Parathyroid adenoma (tissue), 2 donors: Measurements from ENCODE around the gene PSEN1.

ENCODE experiments used
- H2AFZ ChIP-seq: fragments of 300-600 bp; sonication (generic); one replicate; pipeline ENCODE4 v1.7.0; 2017; ENCODE audit warnings: antibody characterized with exemption, mild to moderate bottlenecking
- H3K27ac ChIP-seq: fragments of 300-600 bp; sonication (generic); one replicate; pipeline ENCODE4 v1.7.0; 2017
- H3K27me3 ChIP-seq: fragments of 300-600 bp; sonication (generic); one replicate; pipeline ENCODE4 v1.7.0; 2017; ENCODE audit warnings: low read length; ENCODE audit not compliant: control insufficient read depth, insufficient read depth
- H3K36me3 ChIP-seq: fragments of 300-600 bp; sonication (generic); one replicate; pipeline ENCODE4 v1.7.0; 2017; ENCODE audit warnings: low read length; ENCODE audit not compliant: control insufficient read depth, insufficient read depth
- H3K4me1 ChIP-seq: fragments of 300-600 bp; sonication (generic); one replicate; pipeline ENCODE4 v1.7.0; 2017; ENCODE audit warnings: control low read depth
- H3K4me2 ChIP-seq: fragments of 300-600 bp; sonication (generic); one replicate; pipeline ENCODE4 v1.7.0; 2017; ENCODE audit warnings: low read length
- H3K4me3 ChIP-seq: fragments of 300-600 bp; sonication (generic); one replicate; pipeline ENCODE4 v1.7.0; 2017; ENCODE audit warnings: low read depth, low read length
- H3K79me2 ChIP-seq: fragments of 300-600 bp; sonication (generic); one replicate; pipeline ENCODE4 v1.7.0; 2017; ENCODE audit warnings: control low read depth
- H3K9ac ChIP-seq: fragments of 300-600 bp; sonication (generic); one replicate; pipeline ENCODE4 v1.7.0; 2017; ENCODE audit warnings: mild to moderate bottlenecking
- H3K9me3 ChIP-seq: fragments of 300-600 bp; sonication (generic); one replicate; pipeline ENCODE4 v1.7.0; 2017; ENCODE audit warnings: low read length; ENCODE audit not compliant: control insufficient read depth
- CTCF ChIP-seq: fragments of 300-600 bp; sonication (generic); IDR thresholded peaks from one replicate; pipeline ENCODE4 v1.7.0; 2017; ENCODE audit warnings: antibody characterized with exemption, mild to moderate bottlenecking
- donor health status: primary hyperparathyroidism.

Gene PSEN1

DNA sequence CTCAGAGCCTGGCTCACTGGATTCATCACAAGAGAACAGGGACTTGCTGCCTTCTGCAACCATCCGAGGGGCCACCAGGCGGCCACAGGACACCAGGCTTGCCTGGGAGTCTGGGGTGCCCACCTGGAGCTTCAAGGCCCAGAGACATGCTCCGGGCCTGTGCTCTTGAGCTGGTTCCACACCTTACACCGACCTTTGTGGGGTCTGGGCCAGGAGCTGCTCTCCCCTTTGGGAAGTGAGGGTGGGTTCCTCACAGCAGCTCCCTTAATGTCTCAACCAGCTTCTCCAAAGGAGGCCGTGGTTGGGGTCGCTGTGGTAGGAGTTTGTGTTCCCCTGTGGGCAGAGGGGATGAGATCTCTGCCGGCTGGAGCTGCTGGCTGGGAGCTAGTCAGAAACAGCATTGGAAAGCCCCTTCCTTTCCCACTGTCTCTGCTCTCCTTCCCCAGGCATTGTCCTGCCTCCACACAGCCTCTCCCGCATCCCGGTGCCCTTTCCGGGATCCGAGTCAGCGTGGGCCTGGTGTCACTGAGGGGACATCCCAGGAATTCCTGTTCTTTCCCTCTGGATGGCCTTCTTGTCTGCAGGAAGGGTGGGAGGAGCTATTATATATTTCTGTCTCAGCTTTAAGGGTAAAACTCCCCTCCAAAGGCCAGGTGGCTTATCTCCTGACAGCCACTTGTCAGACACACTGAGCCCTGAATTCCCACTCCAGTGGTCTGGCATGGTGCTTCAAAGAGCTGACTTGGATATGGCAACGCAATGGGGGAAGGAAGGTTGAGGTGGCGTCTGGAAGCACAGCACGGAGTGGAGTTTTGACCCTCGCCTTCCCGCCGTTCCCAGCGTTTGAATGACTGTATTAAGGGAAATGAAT is 95.9 kb downstream of the PSEN1 start:
- Histone ChIP-seq H3K36me3 (no peaks in the 10 kb centered on the region), H2AFZ (no peak overlapping the region), H3K4me3 (no peak overlapping the region), H3K9me3 (no peaks in the 10 kb centered on the region), H3K4me2 (no peak overlapping the region), H3K4me1 (no peaks in the 10 kb centered on the region), H3K9ac (no peak overlapping the region), H3K27me3 (no peaks in the 10 kb centered on the region), H3K79me2 (no peaks in the 10 kb centered on the region), H3K27ac (no peak overlapping the region)
- peak; percentile 14 for TF ChIP-seq CTCF

GRCh38 chr14:73232984-73233383 is 96.7 kb downstream of the PSEN1 start:
- H3K36me3 ChIP-seq = no peaks in the 10 kb centered on the region
- H3K27me3 ChIP-seq = no peaks in the 10 kb centered on the region
- H3K4me2 ChIP-seq = no peak overlapping the region
- no peak overlapping the region for H2AFZ ChIP-seq
- H3K79me2 ChIP-seq = no peaks in the 10 kb centered on the region
- no peak overlapping the region for H3K4me3 ChIP-seq
- no peak overlapping the region for H3K27ac ChIP-seq
- no peak overlapping the region for H3K9ac ChIP-seq
- TF ChIP-seq CTCF = no peak
- no peaks in the 10 kb centered on the region for H3K4me1 ChIP-seq
- H3K9me3 ChIP-seq = no peaks in the 10 kb centered on the region

GRCh38 chr14:73233564-73233963 is 97.3 kb downstream of the PSEN1 start:
- H3K27me3 ChIP-seq = no peaks in the 10 kb centered on the region
- no peaks in the 10 kb centered on the region for H3K4me1 ChIP-seq
- no peak overlapping the region for H3K4me2 ChIP-seq
- no peak overlapping the region for H3K27ac ChIP-seq
- no peaks in the 10 kb centered on the region for H3K9me3 ChIP-seq
- H3K79me2 ChIP-seq = no peaks in the 10 kb centered on the region
- no peaks in the 10 kb centered on the region for H3K36me3 ChIP-seq
- H3K4me3 ChIP-seq = no peak overlapping the region
- no peak for TF ChIP-seq CTCF
- no peak overlapping the region for H2AFZ ChIP-seq
- no peak overlapping the region for H3K9ac ChIP-seq

DNA sequence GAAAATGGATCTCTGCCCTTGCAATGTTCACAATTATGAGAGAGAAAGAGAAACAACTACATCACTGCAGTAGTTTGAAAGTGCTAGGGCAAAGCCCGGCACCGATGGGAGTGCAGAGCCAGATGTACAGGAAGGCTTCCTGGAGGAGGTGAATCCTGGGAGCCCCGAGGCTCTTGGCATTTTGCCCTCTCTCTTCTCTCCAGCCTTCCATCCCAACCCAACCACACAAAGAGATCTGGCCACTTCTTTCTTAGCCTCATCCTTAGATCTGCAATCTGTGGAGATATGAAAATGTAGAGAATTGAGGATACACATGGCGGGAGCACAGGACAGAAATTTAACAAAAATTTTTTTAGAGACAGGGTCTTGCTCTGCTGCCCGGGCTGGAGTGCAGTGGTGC is 97.7 kb downstream of the PSEN1 start:
- no peak overlapping the region for H3K9ac ChIP-seq
- no peaks in the 10 kb centered on the region for H3K27me3 ChIP-seq
- no peak overlapping the region for H3K27ac ChIP-seq
- H2AFZ ChIP-seq = no peak overlapping the region
- H3K4me2 ChIP-seq = no peak overlapping the region
- no peak for TF ChIP-seq CTCF
- H3K36me3 ChIP-seq = no peaks in the 10 kb centered on the region
- no peaks in the 10 kb centered on the region for H3K79me2 ChIP-seq
- H3K4me3 ChIP-seq = no peak overlapping the region
- H3K4me1 ChIP-seq = no peaks in the 10 kb centered on the region
- no peaks in the 10 kb centered on the region for H3K9me3 ChIP-seq
